Astrocyte (in vitro differentiated cells and primary cell): ENCODE data around the gene CMYA5. TPM values are rescaled to one million over a fixed set of nuclear protein-coding genes. Genes with fewer than 3 reads are reported as not detected.
A peak's percentile ranks its signal among the peaks of the same experiment; 100 is the strongest.

Source experiments
- DNase-seq: peaks from one replicate; pipeline ENCODE4 v3.0.0-alpha.2; 2010; ENCODE audit warnings: low read depth
- FAIRE-seq: peaks from 2 replicates; lab custom pipeline; 2011; peaks lifted over from hg19 to GRCh38; lab: Jason Lieb, UNC
- H2AFZ ChIP-seq: 2 replicates; pipeline ENCODE4 v1.6.0; 2012; ENCODE audit warnings: low read depth, low read length, inconsistent platforms
- H3K27ac ChIP-seq: 2 replicates; pipeline ENCODE4 v1.5.1; 2011; ENCODE audit warnings: low read depth, low read length, inconsistent platforms
- H3K27me3 ChIP-seq: 2 replicates; pipeline ENCODE4 v1.6.0; 2011; ENCODE audit warnings: low read length, inconsistent platforms; ENCODE audit not compliant: insufficient read depth
- H3K36me3 ChIP-seq: 2 replicates; pipeline ENCODE4 v1.5.1; 2011; ENCODE audit warnings: low read length, inconsistent platforms; ENCODE audit not compliant: insufficient read depth
- H3K4me1 ChIP-seq: 2 replicates; pipeline ENCODE4 v1.5.1; 2011; ENCODE audit warnings: low read length, inconsistent platforms; ENCODE audit not compliant: insufficient read depth
- H3K4me2 ChIP-seq: 2 replicates; pipeline ENCODE4 v1.6.0; 2012; ENCODE audit warnings: low read length, inconsistent platforms
- H3K4me3 ChIP-seq: 2 replicates; pipeline ENCODE4 v1.5.1; 2011; ENCODE audit warnings: low read depth, mild to moderate bottlenecking, low read length, inconsistent platforms; ENCODE audit not compliant: insufficient read depth
- H3K79me2 ChIP-seq: 2 replicates; pipeline ENCODE4 v1.6.0; 2012; ENCODE audit warnings: mild to moderate bottlenecking, low read length, inconsistent platforms; ENCODE audit not compliant: insufficient read depth
- H3K9ac ChIP-seq: 2 replicates; pipeline ENCODE4 v1.6.0; 2012; ENCODE audit warnings: mild to moderate bottlenecking, low read length, inconsistent platforms
- H3K9me3 ChIP-seq: 2 replicates; pipeline ENCODE4 v1.5.1; 2012; ENCODE audit warnings: low read depth, mild to moderate bottlenecking, low read length, inconsistent platforms; ENCODE audit not compliant: insufficient read depth
- H4K20me1 ChIP-seq: 2 replicates; pipeline ENCODE4 v1.6.0; 2012; ENCODE audit warnings: low read length, inconsistent platforms; ENCODE audit not compliant: insufficient read depth
- H3K27ac Mint-ChIP-seq: one replicate; pipeline ENCODE4 v1.8.0; 2021; ENCODE audit warnings: mild to moderate bottlenecking, mixed read lengths; ENCODE audit not compliant: unreplicated experiment
- H3K27me3 Mint-ChIP-seq: one replicate; pipeline ENCODE4 v1.8.0; 2021; ENCODE audit warnings: low read depth, mixed read lengths; ENCODE audit not compliant: unreplicated experiment
- H3K36me3 Mint-ChIP-seq: one replicate; pipeline ENCODE4 v1.8.0; 2021; ENCODE audit warnings: low read depth, mixed read lengths; ENCODE audit not compliant: unreplicated experiment
- H3K4me1 Mint-ChIP-seq: one replicate; pipeline ENCODE4 v1.8.0; 2021; ENCODE audit warnings: low read depth, mixed read lengths; ENCODE audit not compliant: unreplicated experiment
- H3K4me3 Mint-ChIP-seq: one replicate; pipeline ENCODE4 v1.8.0; 2021; ENCODE audit warnings: mild to moderate bottlenecking, moderate library complexity, mixed read lengths; ENCODE audit not compliant: unreplicated experiment
- H3K9me3 Mint-ChIP-seq: one replicate; pipeline ENCODE4 v1.8.0; 2021; ENCODE audit warnings: mild to moderate bottlenecking, mixed read lengths; ENCODE audit not compliant: unreplicated experiment
- CTCF ChIP-seq: IDR thresholded peaks from 2 replicates; pipeline ENCODE4 v1.5.1; 2011; ENCODE audit warnings: low read depth, mild to moderate bottlenecking, inconsistent platforms, low read length, moderate library complexity; ENCODE audit not compliant: insufficient read depth
- EZH2 ChIP-seq: IDR thresholded peaks from 2 replicates; pipeline ENCODE4 v1.6.1; 2012; ENCODE audit warnings: mild to moderate bottlenecking, low read length, inconsistent platforms; ENCODE audit not compliant: insufficient read depth
- total RNA-seq: library from RNA; stranded (reverse); gene quantifications from 2 replicates; pipeline ENCODE4 v1.2.1, GENCODE V29; 2021

The CMYA5 gene
- total RNA-seq, 1 donor from 2014 or later, result 1.2 TPM

- Histone ChIP-seq H4K20me1 (no peaks in the 10 kb centered on the region), H3K4me3 (no peak overlapping the region), H3K27ac (no peak overlapping the region), H3K36me3 (no peaks in the 10 kb centered on the region), H3K9me3 (no peaks in the 10 kb centered on the region), H3K4me2 (no peak overlapping the region), H3K27me3 (no peaks in the 10 kb centered on the region), H3K9ac (no peak overlapping the region), H3K4me1 (no peaks in the 10 kb centered on the region), H2AFZ (no peak overlapping the region), H3K79me2 (no peaks in the 10 kb centered on the region)
- DNase-seq (no peak), FAIRE-seq (no peak)
- Mint-ChIP-seq H3K4me1 (peaks cover 3% of the 10 kb centered on the region), H3K27me3 (no peaks in the 10 kb centered on the region), H3K36me3 (no peaks in the 10 kb centered on the region), H3K4me3 (no peak overlapping the region), H3K27ac (no peak overlapping the region), H3K9me3 (peaks cover under 1% of the 10 kb centered on the region)
- no peak for TF ChIP-seq EZH2
Observed at GRCh38 chr5:79756076-79756475, 66.4 kb downstream of the CMYA5 start.

GRCh38 chr5:79759436-79759835 is 69.8 kb downstream of the CMYA5 start:
- no peak overlapping the region for H3K27ac Mint-ChIP-seq
- Histone ChIP-seq H3K36me3 (no peaks in the 10 kb centered on the region), H3K4me2 (no peak overlapping the region), H3K27me3 (no peaks in the 10 kb centered on the region), H3K4me3 (no peak overlapping the region), H3K4me1 (no peaks in the 10 kb centered on the region), H3K9ac (no peak overlapping the region), H2AFZ (no peak overlapping the region), H4K20me1 (no peaks in the 10 kb centered on the region), H3K27ac (no peak overlapping the region), H3K9me3 (no peaks in the 10 kb centered on the region), H3K79me2 (no peaks in the 10 kb centered on the region)
- DNase-seq, result peak; percentile 84
- H3K27me3 Mint-ChIP-seq, result no peaks in the 10 kb centered on the region
- peaks cover 2% of the 10 kb centered on the region for H3K36me3 Mint-ChIP-seq
- no peak for FAIRE-seq
- H3K4me3 Mint-ChIP-seq, result no peak overlapping the region
- TF ChIP-seq EZH2, result no peak
- no peak for TF ChIP-seq CTCF
- H3K9me3 Mint-ChIP-seq, result peaks cover 4% of the 10 kb centered on the region
- peaks cover 3% of the 10 kb centered on the region for H3K4me1 Mint-ChIP-seq

- Histone ChIP-seq H3K27ac (no peak overlapping the region), H2AFZ (no peak overlapping the region), H3K36me3 (no peaks in the 10 kb centered on the region), H3K4me2 (no peak overlapping the region), H3K79me2 (no peaks in the 10 kb centered on the region), H4K20me1 (no peaks in the 10 kb centered on the region), H3K4me1 (no peaks in the 10 kb centered on the region), H3K9me3 (no peaks in the 10 kb centered on the region), H3K9ac (no peak overlapping the region), H3K4me3 (no peak overlapping the region), H3K27me3 (no peaks in the 10 kb centered on the region)
- peaks cover 3% of the 10 kb centered on the region for H3K4me1 Mint-ChIP-seq
- TF ChIP-seq EZH2 (no peak), CTCF (no peak)
- DNase-seq (no peak), FAIRE-seq (no peak)
- H3K9me3 Mint-ChIP-seq, result peaks cover 4% of the 10 kb centered on the region
- no peak overlapping the region for H3K4me3 Mint-ChIP-seq
- H3K27ac Mint-ChIP-seq, result no peak overlapping the region
- H3K27me3 Mint-ChIP-seq, result no peaks in the 10 kb centered on the region
- H3K36me3 Mint-ChIP-seq, result peaks cover 2% of the 10 kb centered on the region
Observed at GRCh38 chr5:79759848-79760247, 70.2 kb downstream of the CMYA5 start.
